Esophagus muscularis mucosa (tissue), 4 donors: Measurements from ENCODE around the gene PPHLN1. TPM values are rescaled to one million over a fixed set of nuclear protein-coding genes. Genes with fewer than 3 reads are reported as not detected.

ENCODE experiments used
- DNase-seq: peaks from one replicate; pipeline ENCODE4 v3.0.0-alpha.2; 2017; ENCODE audit errors: extremely low spot score
- H3K27ac ChIP-seq, 4 donors: fragments of 200-600 bp; sonication (generic); replicated peaks in 1 of 4; 1 replicate in 3 of 4; 2 replicates in 1 of 4; pipeline ENCODE4 v1.5.1; 2016 to 2019; ENCODE audit warnings: mild to moderate bottlenecking in 1 of 4
- H3K27me3 ChIP-seq, 4 donors: fragments of 200-600 bp; sonication (generic); one replicate each; pipeline versions ENCODE4 v1.5.1 to v1.6.0; 2016 to 2019
- H3K36me3 ChIP-seq, 4 donors: fragments of 200-600 bp; sonication (generic); one replicate each; pipeline ENCODE4 v1.5.1; 2016 to 2019
- H3K4me1 ChIP-seq, 4 donors: fragments of 200-600 bp; sonication (generic); one replicate each; pipeline ENCODE4 v1.5.1; 2016 to 2019
- H3K4me3 ChIP-seq, 4 donors: fragments of 200-600 bp; sonication (generic); 1 replicate in 2 of 4; 2 replicates in 2 of 4; pipeline ENCODE4 v1.5.1; 2016 to 2019; ENCODE audit warnings: mild to moderate bottlenecking in 4 of 4, moderate library complexity in 1 of 4
- H3K9me3 ChIP-seq, 4 donors: fragments of 200-600 bp; sonication (generic); 1 replicate in 3 of 4; 2 replicates in 1 of 4; pipeline ENCODE4 v1.5.1; 2016 to 2019
- EP300 ChIP-seq: sonication (generic); formaldehyde crosslinking; IDR thresholded peaks from one replicate; pipeline ENCODE4 v1.6.1; 2017; ENCODE audit warnings: antibody characterized with exemption
- POLR2A ChIP-seq: fragments of 450-650 bp; IDR thresholded peaks from one replicate; pipeline ENCODE4 v1.6.1; 2017; ENCODE audit warnings: antibody characterized with exemption, moderate library complexity, mild to moderate bottlenecking, low read depth
- POLR2AphosphoS5 ChIP-seq, 2 donors: sonication (generic); formaldehyde crosslinking; IDR thresholded peaks; one replicate each; pipeline ENCODE4 v1.6.1; 2017; ENCODE audit warnings: antibody characterized with exemption in 2 of 2
- WGBS: methylation state at CpG from one replicate; pipeline ENCODE4 v1.1.5; 2018; 5-methylcytosine and 5-hydroxymethylcytosine counted together
- intact Hi-C: fragments of 100-400 bp; cut with DNase I; formaldehyde crosslinking; loops from one replicate; pipeline ENCODE4 v1.15.1; 2023
- total RNA-seq, 4 donors: library from RNA; depleted of rRNA; stranded (reverse); fragments of >200 nt; gene quantifications; one replicate each; pipeline versions ENCODE4 v1.1.0 to v1.2.1, GENCODE V29; 2016
- TF ChIP-seq, protein P1 (sequence below), 3 experiments: fragments of 200-600 bp in 2 of 3; fragments of 450-650 bp in 1 of 3; sonication (generic) in 2 of 3; IDR thresholded peaks; one replicate each; pipeline ENCODE4 v1.5.1; 2017 to 2019; ENCODE audit warnings: antibody characterized with exemption in 3 of 3, mild to moderate bottlenecking in 2 of 3, moderate library complexity in 1 of 3

PPHLN1 gene
- total RNA-seq, 4 donors from 2014 or later: 40.0 to 45.3 (median 42.1) TPM

DNA sequence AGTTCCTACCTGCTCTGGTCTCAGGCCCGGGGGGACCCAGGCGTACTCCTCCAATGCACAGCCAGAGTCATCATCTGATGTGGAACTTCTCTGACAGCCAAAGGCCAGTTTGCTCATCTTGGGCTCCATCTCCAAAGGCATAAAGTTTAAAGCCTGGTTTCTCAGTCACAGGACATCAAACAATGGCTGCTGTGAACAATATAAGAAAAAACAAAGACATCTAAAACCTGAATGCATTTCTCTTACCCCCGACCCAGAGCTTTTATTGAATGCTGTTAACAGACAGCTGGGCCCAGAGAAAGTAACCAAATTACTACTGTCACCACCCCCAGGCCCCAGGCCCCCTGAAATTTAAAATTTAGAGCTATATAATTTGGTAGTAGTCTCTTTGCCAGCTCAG lies 146.4 kb downstream of the PPHLN1 start:
- intact Hi-C loops: loop anchor here (10.0 kb wide), 2 partner anchors 78 to 148 kb away; partner anchors contain the start of genes PPHLN1 and ZCRB1
- DNase-seq: no peak
- H3K27ac ChIP-seq: no peak overlapping the region
- WGBS: 94% methylated on average over 3 of the region's 3 CpGs
- no peak overlapping the region for H3K4me3 ChIP-seq
- no peaks in the 10 kb centered on the region for H3K9me3 ChIP-seq
- peaks cover 35 to 61% (median 47%) of the 10 kb centered on the region in 4 donors for H3K4me1 ChIP-seq
- H3K36me3 ChIP-seq: peaks cover 0 to 19% (median 9%) of the 10 kb centered on the region in 4 donors
- no peaks in the 10 kb centered on the region for H3K27me3 ChIP-seq
- TF ChIP-seq EP300 (no peak), POLR2AphosphoS5 (IDR thresholded peaks at IDR 0.05) (no peak), POLR2A (no peak)
- TF ChIP-seq, protein P1, sequence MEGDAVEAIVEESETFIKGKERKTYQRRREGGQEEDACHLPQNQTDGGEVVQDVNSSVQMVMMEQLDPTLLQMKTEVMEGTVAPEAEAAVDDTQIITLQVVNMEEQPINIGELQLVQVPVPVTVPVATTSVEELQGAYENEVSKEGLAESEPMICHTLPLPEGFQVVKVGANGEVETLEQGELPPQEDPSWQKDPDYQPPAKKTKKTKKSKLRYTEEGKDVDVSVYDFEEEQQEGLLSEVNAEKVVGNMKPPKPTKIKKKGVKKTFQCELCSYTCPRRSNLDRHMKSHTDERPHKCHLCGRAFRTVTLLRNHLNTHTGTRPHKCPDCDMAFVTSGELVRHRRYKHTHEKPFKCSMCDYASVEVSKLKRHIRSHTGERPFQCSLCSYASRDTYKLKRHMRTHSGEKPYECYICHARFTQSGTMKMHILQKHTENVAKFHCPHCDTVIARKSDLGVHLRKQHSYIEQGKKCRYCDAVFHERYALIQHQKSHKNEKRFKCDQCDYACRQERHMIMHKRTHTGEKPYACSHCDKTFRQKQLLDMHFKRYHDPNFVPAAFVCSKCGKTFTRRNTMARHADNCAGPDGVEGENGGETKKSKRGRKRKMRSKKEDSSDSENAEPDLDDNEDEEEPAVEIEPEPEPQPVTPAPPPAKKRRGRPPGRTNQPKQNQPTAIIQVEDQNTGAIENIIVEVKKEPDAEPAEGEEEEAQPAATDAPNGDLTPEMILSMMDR (IDR thresholded peaks at IDR 0.05): no peak

DNA sequence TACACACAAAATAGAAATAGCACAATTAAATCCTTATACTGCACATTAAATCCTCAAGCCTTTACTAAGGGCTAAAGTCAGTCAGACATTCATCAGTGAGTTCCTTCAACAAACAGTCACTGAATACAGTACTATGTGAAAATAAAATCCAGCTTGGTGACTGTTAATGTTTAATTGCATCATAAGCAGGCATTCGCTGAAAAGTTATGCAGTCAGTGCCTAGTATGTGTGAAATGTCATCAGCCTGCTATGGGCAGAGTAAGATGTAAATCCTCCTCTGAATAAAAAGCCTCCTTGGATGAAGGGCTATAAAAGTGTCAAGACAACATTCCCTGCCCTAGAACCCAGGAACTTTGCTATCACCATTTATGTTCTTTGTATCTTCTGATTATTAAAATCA lies 147.2 kb downstream of the PPHLN1 start:
- no peaks in the 10 kb centered on the region for H3K27me3 ChIP-seq
- no peak overlapping the region for H3K27ac ChIP-seq
- WGBS: 53% methylated on average over 1 of the region's 1 CpG
- peaks cover 34 to 61% (median 46%) of the 10 kb centered on the region in 4 donors for H3K4me1 ChIP-seq
- no peak overlapping the region for H3K4me3 ChIP-seq
- H3K9me3 ChIP-seq: no peaks in the 10 kb centered on the region
- no peak for DNase-seq
- TF ChIP-seq, protein P1 (IDR thresholded peaks at IDR 0.05): no peak
- TF ChIP-seq EP300 (no peak), POLR2AphosphoS5 (IDR thresholded peaks at IDR 0.05) (no peak), POLR2A (no peak)
- intact Hi-C loops: loop anchor here (10.0 kb wide), 2 partner anchors 78 to 148 kb away; partner anchors contain the start of genes PPHLN1 and ZCRB1
- H3K36me3 ChIP-seq: peaks cover 0 to 15% (median 9%) of the 10 kb centered on the region in 4 donors

DNA sequence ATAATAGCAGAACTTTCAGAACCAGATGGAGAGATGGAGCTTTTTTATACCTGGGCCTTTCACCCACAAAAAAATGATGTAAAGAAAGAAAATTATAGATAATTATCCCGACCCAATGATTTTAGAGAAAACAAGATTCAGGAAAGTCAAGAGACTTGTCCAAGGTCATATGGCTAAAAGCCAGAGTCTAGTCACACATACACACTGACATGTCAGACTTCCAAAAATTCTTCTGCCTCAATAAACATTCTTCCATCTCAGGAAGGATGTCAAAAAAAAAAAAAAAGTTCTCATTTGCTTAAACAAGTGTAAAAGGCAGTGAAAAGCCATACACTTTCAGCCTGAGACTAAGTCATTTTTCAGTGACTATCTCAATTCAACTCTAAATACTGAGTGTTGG lies 147.6 kb downstream of the PPHLN1 start:
- Histone ChIP-seq H3K4me1 (peaks cover 30 to 57% (median 46%) of the 10 kb centered on the region in 4 donors), H3K27ac (no peak overlapping the region), H3K4me3 (no peak overlapping the region), H3K27me3 (no peaks in the 10 kb centered on the region), H3K9me3 (no peaks in the 10 kb centered on the region), H3K36me3 (peaks cover 0 to 15% (median 9%) of the 10 kb centered on the region in 4 donors)
- TF ChIP-seq POLR2AphosphoS5 (IDR thresholded peaks at IDR 0.05) (no peak), POLR2A (no peak), EP300 (no peak)
- TF ChIP-seq, protein P1 (IDR thresholded peaks at IDR 0.05): no peak
- 50% methylated on average over 1 of the region's 1 CpG for WGBS
- DNase-seq: no peak
- intact Hi-C loops: loop anchor here (10.0 kb wide), 2 partner anchors 79 to 149 kb away; partner anchors contain the start of genes PPHLN1 and ZCRB1

DNA sequence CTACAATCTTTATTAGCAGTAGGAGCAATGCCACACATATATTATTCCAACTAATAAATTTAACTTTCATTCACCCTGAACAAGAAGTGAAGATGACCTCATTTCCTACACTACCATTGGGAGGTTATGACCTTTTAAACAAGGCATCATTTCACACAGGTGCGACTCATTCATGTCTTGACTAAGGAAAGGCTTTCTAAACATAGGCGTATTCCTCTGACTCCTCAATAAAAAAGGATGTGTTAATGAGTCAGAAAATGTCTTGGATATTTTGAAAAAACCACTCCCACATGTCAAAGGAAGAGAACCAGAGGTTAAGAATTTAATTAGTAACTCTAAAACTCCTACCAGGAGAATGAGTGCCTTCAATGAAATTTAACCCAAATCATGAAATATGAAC lies 148.4 kb downstream of the PPHLN1 start:
- Histone ChIP-seq H3K27ac (no peak overlapping the region), H3K4me1 (peaks cover 22 to 49% (median 40%) of the 10 kb centered on the region in 4 donors), H3K36me3 (peaks cover 0 to 10% (median 6%) of the 10 kb centered on the region in 4 donors), H3K4me3 (no peak overlapping the region), H3K27me3 (no peaks in the 10 kb centered on the region), H3K9me3 (no peaks in the 10 kb centered on the region)
- no peak for DNase-seq
- TF ChIP-seq, protein P1 (IDR thresholded peaks at IDR 0.05): no peak
- TF ChIP-seq POLR2A (no peak), POLR2AphosphoS5 (IDR thresholded peaks at IDR 0.05) (no peak), EP300 (no peak)
- intact Hi-C loops: loop anchor here (10.0 kb wide), 2 partner anchors 80 to 150 kb away; partner anchors contain the start of genes PPHLN1 and ZCRB1
- 44% methylated on average over 2 of the region's 2 CpGs for WGBS
